Uterus (tissue), 4 donors: ENCODE results near the gene VPS9D1. TPM values are rescaled to one million over a fixed set of nuclear protein-coding genes. Genes with fewer than 3 reads are reported as not detected.

Experiments used
- DNase-seq, 2 donors: peaks; one replicate each; pipeline ENCODE4 v3.0.0-alpha.2; 2019 to 2020
- H3K27ac ChIP-seq, 2 donors: fragments of 200-600 bp; sonication (generic); 1 replicate in 1 of 2; 2 replicates in 1 of 2; pipeline ENCODE4 v1.5.1; 2016 to 2018
- H3K27me3 ChIP-seq, 2 donors: fragments of 200-600 bp; sonication (generic); one replicate each; pipeline ENCODE4 v1.5.1; 2018 to 2019; ENCODE audit warnings: control low read depth in 1 of 2
- H3K36me3 ChIP-seq, 2 donors: fragments of 200-600 bp; sonication (generic); one replicate each; pipeline ENCODE4 v1.5.1; 2019; ENCODE audit warnings: control low read depth in 1 of 2
- H3K4me1 ChIP-seq, 2 donors: fragments of 200-600 bp; sonication (generic); one replicate each; pipeline ENCODE4 v1.5.1; 2018 to 2019; ENCODE audit warnings: control low read depth in 1 of 2
- H3K4me3 ChIP-seq, 2 donors: fragments of 200-600 bp; sonication (generic); 1 replicate in 1 of 2; 2 replicates in 1 of 2; pipeline ENCODE4 v1.5.1; 2018 to 2019; ENCODE audit warnings: mild to moderate bottlenecking in 1 of 2
- H3K9me3 ChIP-seq, 2 donors: fragments of 200-600 bp; sonication (generic); one replicate each; pipeline ENCODE4 v1.5.1; 2019; ENCODE audit warnings: control low read depth in 1 of 2
- POLR2A ChIP-seq, 2 donors: fragments of 450-650 bp; IDR thresholded peaks; one replicate each; pipeline ENCODE4 v1.6.1; 2016; ENCODE audit warnings: antibody characterized with exemption in 2 of 2, mild to moderate bottlenecking in 1 of 2, moderate library complexity in 1 of 2
- intact Hi-C: fragments of 100-400 bp; cut with DNase I; formaldehyde crosslinking; loops from one replicate; pipeline ENCODE4 v1.15.1; 2023; ENCODE audit warnings: low total_unique reads
- total RNA-seq, 4 donors: library from RNA; depleted of rRNA in 3 of 4; stranded (reverse); fragments of >200 nt in 3 of 4; gene quantifications; one replicate each; pipeline versions ENCODE4 v1.1.0 to v1.2.4, GENCODE V29; 2014 to 2023
- TF ChIP-seq, protein P1 (sequence below), 4 experiments: fragments of 200-600 bp in 2 of 4; fragments of 450-650 bp in 2 of 4; sonication (generic) in 2 of 4; IDR thresholded peaks; one replicate each; pipeline ENCODE4 v1.5.1; 2016 to 2019; ENCODE audit warnings: antibody characterized with exemption in 4 of 4, mild to moderate bottlenecking in 2 of 4, moderate library complexity in 1 of 4
- donor health status: DM: yes; HTN: yes; CAD: no.

Gene VPS9D1, protein sequence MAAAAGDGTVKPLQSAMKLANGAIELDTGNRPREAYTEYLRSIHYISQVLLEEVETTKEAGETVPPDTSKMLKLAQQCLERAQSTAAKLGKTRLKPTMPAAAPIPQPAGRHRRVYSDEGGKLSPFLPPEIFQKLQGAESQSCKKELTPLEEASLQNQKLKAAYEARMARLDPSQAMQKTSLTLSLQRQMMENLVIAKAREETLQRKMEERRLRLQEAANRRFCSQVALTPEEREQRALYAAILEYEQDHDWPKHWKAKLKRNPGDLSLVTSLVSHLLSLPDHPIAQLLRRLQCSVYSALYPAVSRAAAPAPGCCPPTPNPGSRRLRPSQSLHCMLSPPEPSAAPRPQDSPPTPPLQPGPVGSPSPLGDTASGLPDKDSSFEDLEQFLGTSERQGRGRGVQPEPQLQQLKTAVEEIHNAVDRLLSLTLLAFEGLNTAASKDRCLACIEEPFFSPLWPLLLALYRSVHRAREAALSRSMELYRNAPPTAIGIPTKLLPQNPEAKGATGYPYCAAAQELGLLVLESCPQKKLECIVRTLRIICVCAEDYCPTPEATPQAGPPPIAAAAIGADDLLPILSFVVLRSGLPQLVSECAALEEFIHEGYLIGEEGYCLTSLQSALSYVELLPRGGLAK
- 10 to 100 TPM in 2 of 4 donors, 1 to 10 TPM in 1, under 1 TPM in 1; 0.26 to 20.6 (median 8.7) TPM for total RNA-seq

DNA sequence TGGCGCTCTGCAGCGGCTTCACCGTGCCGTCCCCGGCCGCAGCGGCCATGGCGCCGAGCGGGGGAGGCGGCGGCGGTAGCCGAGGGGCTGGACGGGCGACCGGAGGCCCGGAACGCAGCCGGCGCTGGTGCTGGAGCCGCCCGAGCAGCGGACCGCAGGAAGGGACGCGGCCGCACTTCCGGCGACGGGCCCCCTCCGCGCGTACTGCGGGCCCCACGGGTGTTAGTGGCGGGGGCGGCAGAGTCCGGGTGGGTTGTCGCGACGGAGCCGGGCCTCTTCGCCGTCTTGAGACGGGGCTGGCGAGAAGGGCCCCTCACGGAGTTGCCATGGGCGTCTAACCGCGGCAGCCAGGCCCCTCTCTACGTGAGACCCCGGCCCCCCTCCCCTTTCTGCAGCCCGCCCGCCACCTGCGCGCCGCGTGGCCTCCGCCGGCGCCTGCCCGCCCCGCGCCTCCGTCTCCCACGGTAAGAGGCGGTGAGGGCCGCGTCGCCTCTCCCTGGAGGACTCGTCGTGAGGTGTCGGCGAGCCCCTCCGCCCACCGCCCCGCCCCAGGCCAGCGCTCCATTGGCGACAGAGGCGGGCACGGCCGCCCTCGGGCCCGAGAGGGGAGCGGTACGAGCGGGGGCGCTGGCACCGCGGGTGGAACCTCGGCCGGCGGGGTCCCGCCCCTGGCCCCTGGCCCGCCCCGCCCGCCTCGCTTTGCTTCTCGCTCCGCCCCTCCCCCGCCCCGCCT, at the start of gene VPS9D1, which contains the start of gene ZNF276:
TSS of gene VPS9D1 (minus strand) at position 86 of the 733 bp plus-strand sequence. CDS start at position 49, 37 bp downstream.
TSS of gene ZNF276 (plus strand) at position 725 of the 733 bp plus-strand sequence. CDS start 104 bp downstream, outside the sequence.
- Histone ChIP-seq H3K9me3 (no peaks in the 10 kb centered on the region), H3K27ac (peak within 1 kb of the TSS; percentile 91 to 92), H3K27me3 (no peaks in the 10 kb centered on the region), H3K4me3 (peak within 1 kb of the TSS; percentile 52 to 68), H3K4me1 (peaks cover 0 to 6% of the 10 kb centered on the region in 2 donors), H3K36me3 (no peaks in the 10 kb centered on the region)
- TF ChIP-seq, protein P1, sequence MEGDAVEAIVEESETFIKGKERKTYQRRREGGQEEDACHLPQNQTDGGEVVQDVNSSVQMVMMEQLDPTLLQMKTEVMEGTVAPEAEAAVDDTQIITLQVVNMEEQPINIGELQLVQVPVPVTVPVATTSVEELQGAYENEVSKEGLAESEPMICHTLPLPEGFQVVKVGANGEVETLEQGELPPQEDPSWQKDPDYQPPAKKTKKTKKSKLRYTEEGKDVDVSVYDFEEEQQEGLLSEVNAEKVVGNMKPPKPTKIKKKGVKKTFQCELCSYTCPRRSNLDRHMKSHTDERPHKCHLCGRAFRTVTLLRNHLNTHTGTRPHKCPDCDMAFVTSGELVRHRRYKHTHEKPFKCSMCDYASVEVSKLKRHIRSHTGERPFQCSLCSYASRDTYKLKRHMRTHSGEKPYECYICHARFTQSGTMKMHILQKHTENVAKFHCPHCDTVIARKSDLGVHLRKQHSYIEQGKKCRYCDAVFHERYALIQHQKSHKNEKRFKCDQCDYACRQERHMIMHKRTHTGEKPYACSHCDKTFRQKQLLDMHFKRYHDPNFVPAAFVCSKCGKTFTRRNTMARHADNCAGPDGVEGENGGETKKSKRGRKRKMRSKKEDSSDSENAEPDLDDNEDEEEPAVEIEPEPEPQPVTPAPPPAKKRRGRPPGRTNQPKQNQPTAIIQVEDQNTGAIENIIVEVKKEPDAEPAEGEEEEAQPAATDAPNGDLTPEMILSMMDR (IDR thresholded peaks at IDR 0.05): peak in 1 of 4 experiments; percentile 10
- peak; percentile 36 to 62 for TF ChIP-seq POLR2A (IDR thresholded peaks at IDR 0.05)
- intact Hi-C loops: no loop called here
- peak; percentile 67 to 76 for DNase-seq

DNA sequence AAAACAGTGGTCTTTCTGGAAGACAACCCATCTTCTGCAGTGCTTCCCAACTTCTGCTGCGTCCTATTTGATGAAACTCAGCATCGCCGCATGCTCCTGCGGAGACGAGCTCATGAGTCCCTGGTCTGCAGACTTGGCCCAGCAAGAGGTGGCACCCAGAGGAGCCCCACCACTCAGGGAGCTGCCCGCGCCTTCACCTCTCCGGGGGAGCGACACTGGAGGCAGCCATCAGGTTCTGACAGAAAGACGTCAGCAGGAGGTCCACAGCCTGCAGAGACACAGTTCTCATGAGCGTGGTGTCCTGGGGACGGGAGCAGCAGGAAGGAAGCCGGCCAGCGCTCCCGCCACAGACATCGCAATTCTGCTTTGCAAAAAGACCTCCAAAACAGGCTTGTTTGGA, 49.7 kb upstream of the VPS9D1 start:
- Histone ChIP-seq H3K27ac (no peak overlapping the region), H3K9me3 (no peaks in the 10 kb centered on the region), H3K36me3 (no peaks in the 10 kb centered on the region), H3K4me3 (no peak overlapping the region), H3K4me1 (no peaks in the 10 kb centered on the region), H3K27me3 (no peaks in the 10 kb centered on the region)
- intact Hi-C loops: no loop called here
- TF ChIP-seq, protein P1 (IDR thresholded peaks at IDR 0.05): no peak
- TF ChIP-seq POLR2A (IDR thresholded peaks at IDR 0.05): no peak
- no peak for DNase-seq

DNA sequence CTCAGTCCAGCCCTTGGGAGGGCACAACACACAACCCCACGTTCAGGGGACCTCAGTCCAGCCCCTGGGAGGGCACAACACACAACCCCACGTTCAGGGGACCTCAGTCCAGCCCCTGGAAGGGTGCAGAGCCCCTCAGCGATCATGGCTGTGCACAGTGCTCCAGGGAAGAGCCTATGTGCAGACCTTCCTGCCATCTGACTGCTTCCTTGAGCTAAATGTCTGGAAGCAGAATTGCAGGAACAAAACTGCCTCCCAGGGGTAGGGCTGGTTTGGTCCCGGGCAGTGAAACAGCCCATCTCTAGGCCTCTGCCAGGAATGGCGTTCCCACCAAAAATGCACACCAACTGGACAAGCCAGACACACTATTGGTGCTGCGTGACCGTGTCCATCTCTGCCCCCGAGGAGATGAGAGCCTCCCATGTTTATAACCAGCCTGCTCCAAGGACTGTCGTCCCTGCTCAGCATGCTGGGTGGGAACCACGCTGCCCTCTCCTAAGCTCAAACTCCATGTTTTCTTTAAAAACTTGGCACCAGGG, 44.7 kb upstream of the VPS9D1 start:
- Histone ChIP-seq H3K4me3 (no peak overlapping the region), H3K9me3 (no peaks in the 10 kb centered on the region), H3K27me3 (no peaks in the 10 kb centered on the region), H3K36me3 (no peaks in the 10 kb centered on the region), H3K4me1 (no peaks in the 10 kb centered on the region), H3K27ac (no peak overlapping the region)
- TF ChIP-seq POLR2A (IDR thresholded peaks at IDR 0.05): no peak
- TF ChIP-seq, protein P1 (IDR thresholded peaks at IDR 0.05): no peak
- DNase-seq: no peak
- intact Hi-C loops: no loop called here

DNA sequence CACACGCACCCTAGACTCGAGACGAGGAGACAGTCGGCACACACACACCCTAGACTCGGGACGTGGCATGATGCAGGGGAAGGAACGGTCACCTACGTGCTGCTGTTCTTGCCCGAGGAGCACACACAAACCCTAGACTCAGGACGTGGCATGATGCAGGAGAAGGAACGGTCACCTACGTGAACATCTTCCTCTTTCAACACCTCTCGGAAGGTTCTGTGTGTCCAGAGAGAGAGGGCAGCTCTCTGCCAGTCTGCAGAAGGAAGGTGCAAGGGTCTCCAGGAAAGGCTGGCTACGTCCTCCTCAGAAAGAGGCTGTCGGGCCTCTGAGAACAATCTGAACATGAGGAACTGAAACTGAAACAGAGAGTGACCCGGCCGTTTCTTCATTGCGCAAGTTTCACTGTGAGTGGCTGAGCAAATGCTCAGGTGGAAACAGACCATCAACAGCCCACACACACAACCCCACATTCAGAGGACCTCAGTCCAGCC, 44.1 kb upstream of the VPS9D1 start:
- no peaks in the 10 kb centered on the region for H3K27me3 ChIP-seq
- no peaks in the 10 kb centered on the region for H3K36me3 ChIP-seq
- no peak for DNase-seq
- no peaks in the 10 kb centered on the region for H3K4me1 ChIP-seq
- no peak overlapping the region for H3K4me3 ChIP-seq
- intact Hi-C loops: no loop called here
- H3K9me3 ChIP-seq: no peaks in the 10 kb centered on the region
- TF ChIP-seq, protein P1 (IDR thresholded peaks at IDR 0.05): no peak
- no peak for TF ChIP-seq POLR2A (IDR thresholded peaks at IDR 0.05)
- H3K27ac ChIP-seq: no peak overlapping the region
